Stimulated activated CD8-positive, alpha-beta memory T cell treated with anti-CD3 and anti-CD28 coated beads, Interleukin-15, amount 100 ng/mL, for 4 hours (primary cell): ENCODE measurements around the gene GLT1D1.

Source experiments
- DNase-seq, 2 donors: peaks; one replicate each; pipeline ENCODE4 v3.0.0-alpha.2; 2020; ENCODE audit warnings: low read depth in 2 of 2

GLT1D1 gene

GRCh38 chr12:128856035-128856790, 2.9 kb downstream of the GLT1D1 start:
- no peak for DNase-seq

GRCh38 chr12:128856791-128857078, 3.5 kb downstream of the GLT1D1 start:
- no peak for DNase-seq

- DNase-seq = no peak
These were observed 4.0 kb downstream of the GLT1D1 start for GRCh38 chr12:128857133-128857763.

- DNase-seq = no peak
These were observed 6.0 kb downstream of the GLT1D1 start for GRCh38 chr12:128859311-128859710.

GRCh38 chr12:128861226-128862016, 8.1 kb downstream of the GLT1D1 start:
- no peak for DNase-seq

GRCh38 chr12:128863957-128864356, 10.7 kb downstream of the GLT1D1 start:
- no peak for DNase-seq

- no peak for DNase-seq
These were observed 11.4 kb downstream of the GLT1D1 start for GRCh38 chr12:128864516-128865186.

GRCh38 chr12:128867466-128867865, 14.2 kb downstream of the GLT1D1 start:
- no peak for DNase-seq

- DNase-seq = no peak
These were observed 18.2 kb downstream of the GLT1D1 start for GRCh38 chr12:128871516-128871892.

- DNase-seq = no peak
These were observed 19.0 kb downstream of the GLT1D1 start for GRCh38 chr12:128872303-128872702.

GRCh38 chr12:128876559-128876958, 23.3 kb downstream of the GLT1D1 start:
- DNase-seq = no peak

- DNase-seq = no peak
These were observed 26.9 kb downstream of the GLT1D1 start for GRCh38 chr12:128879898-128880764.

GRCh38 chr12:128891856-128892255, 38.6 kb downstream of the GLT1D1 start:
- no peak for DNase-seq

- DNase-seq = no peak
These were observed 50.0 kb downstream of the GLT1D1 start for GRCh38 chr12:128903236-128903635.

- no peak for DNase-seq
These were observed 51.8 kb downstream of the GLT1D1 start for GRCh38 chr12:128905003-128905544.

GRCh38 chr12:128906485-128907137, 53.3 kb downstream of the GLT1D1 start:
- DNase-seq = no peak

- no peak for DNase-seq
These were observed 55.0 kb downstream of the GLT1D1 start for GRCh38 chr12:128908254-128908653.

GRCh38 chr12:128909653-128910052, 56.4 kb downstream of the GLT1D1 start:
- DNase-seq = no peak

GRCh38 chr12:128910629-128911028, 57.4 kb downstream of the GLT1D1 start:
- no peak for DNase-seq

- DNase-seq = no peak
These were observed 58.6 kb downstream of the GLT1D1 start for GRCh38 chr12:128911861-128912260.
